ENCODE results near the gene KTN1.

The KTN1 gene, protein sequence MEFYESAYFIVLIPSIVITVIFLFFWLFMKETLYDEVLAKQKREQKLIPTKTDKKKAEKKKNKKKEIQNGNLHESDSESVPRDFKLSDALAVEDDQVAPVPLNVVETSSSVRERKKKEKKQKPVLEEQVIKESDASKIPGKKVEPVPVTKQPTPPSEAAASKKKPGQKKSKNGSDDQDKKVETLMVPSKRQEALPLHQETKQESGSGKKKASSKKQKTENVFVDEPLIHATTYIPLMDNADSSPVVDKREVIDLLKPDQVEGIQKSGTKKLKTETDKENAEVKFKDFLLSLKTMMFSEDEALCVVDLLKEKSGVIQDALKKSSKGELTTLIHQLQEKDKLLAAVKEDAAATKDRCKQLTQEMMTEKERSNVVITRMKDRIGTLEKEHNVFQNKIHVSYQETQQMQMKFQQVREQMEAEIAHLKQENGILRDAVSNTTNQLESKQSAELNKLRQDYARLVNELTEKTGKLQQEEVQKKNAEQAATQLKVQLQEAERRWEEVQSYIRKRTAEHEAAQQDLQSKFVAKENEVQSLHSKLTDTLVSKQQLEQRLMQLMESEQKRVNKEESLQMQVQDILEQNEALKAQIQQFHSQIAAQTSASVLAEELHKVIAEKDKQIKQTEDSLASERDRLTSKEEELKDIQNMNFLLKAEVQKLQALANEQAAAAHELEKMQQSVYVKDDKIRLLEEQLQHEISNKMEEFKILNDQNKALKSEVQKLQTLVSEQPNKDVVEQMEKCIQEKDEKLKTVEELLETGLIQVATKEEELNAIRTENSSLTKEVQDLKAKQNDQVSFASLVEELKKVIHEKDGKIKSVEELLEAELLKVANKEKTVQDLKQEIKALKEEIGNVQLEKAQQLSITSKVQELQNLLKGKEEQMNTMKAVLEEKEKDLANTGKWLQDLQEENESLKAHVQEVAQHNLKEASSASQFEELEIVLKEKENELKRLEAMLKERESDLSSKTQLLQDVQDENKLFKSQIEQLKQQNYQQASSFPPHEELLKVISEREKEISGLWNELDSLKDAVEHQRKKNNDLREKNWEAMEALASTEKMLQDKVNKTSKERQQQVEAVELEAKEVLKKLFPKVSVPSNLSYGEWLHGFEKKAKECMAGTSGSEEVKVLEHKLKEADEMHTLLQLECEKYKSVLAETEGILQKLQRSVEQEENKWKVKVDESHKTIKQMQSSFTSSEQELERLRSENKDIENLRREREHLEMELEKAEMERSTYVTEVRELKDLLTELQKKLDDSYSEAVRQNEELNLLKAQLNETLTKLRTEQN (N-terminal part only)

GRCh38 chr14:55579724-55580469, at the start of gene KTN1:
TSS of gene KTN1 (plus strand) at chr14:55580207. CDS start at chr14:55612049, 31,842 bp downstream.
- peak; percentile 71 for DNase-seq

- no peak for DNase-seq
These were observed 49.5 kb upstream of the KTN1 start for GRCh38 chr14:55530464-55530863.

DNA sequence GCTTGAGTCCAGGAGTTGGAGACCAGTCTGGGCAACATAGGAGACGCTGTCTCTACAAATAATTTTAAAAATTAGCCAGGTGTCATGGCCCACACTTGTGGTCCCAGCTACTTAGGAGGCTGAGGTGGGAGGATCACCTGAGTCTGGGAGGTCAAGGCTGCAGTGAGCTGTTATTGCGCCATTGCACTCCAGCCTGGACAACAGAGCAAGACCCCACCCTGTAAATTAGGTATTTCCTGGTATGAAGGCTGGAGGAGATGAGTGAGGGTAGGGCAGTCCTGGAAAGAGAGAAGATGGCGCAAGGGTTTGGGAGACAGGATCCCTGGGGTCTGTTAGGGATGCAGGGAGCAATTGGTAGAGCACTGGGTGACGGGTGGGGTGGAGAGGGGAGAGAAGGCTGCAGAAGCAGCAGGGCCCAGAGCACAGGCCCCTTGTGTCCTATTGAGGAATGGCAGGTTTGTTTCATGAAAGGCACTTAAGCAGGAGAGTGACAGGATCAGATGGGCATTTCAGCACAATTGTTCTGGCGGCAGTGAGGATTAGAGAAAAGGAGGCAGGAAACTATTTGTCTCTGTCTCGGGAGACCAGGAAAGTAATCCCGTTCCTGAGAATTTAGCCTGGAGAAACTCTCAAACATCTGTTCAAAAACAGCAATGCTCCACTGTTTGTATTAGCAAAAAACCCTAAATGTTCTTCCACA, 47.2 kb upstream of the KTN1 start:
- no peak for DNase-seq

- no peak for DNase-seq
These were observed 46.0 kb upstream of the KTN1 start for GRCh38 chr14:55533960-55534359.

DNA sequence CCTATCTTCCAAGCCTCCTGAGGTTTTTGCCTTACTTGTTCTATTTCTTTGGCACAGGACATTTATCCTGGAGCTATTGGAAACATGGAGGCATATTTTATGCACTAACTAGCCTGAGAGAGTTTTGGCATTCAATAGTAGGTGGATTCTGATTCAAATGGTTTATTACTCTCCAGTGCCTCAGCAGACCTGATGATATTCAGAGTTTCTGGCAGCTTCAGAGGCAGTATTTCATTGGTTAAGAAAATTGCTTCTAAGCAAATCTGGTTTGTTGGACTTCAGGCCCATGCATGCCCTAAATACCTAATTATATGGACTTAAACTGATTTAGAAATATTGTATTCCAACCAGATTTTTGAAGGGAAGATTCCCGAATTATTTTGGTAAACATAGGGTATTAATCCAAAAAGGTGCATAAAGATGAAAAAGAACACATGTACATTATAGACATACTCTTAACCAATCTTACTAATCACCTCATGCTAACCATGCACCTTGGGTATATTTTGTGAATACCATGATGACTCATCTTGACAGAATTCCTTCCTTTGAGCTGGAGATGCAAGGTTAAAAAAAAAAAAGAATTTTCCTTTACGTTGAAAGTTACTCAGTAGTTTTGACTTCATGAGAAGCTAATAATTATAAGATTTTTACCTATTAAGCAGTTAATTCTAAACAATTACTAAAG, 44.3 kb upstream of the KTN1 start:
- DNase-seq, result no peak

- DNase-seq, result no peak
These were observed 43.8 kb upstream of the KTN1 start for GRCh38 chr14:55536204-55536708.

DNA sequence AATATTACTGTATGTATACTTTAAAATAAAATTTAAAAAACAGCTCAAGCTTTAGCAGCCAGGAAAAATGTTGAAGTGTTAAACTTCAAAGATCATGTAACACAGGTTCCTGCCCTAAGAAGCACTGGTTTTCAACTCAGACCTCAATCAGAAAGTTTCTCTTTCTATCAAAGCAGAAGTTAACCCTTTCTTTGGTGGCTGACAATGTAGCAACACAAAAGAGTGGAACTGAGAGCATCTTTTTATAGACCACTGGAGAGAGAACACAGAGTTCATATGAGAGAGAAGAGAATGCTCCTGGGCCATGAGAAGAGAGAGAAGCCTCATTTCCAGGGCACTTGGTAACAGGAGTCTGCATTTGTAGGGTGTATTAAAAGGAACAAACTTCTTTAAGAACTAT, 42.2 kb upstream of the KTN1 start:
- no peak for DNase-seq

GRCh38 chr14:55539975-55540374, 40.0 kb upstream of the KTN1 start:
- DNase-seq, result no peak

GRCh38 chr14:55540847-55541773, 38.9 kb upstream of the KTN1 start:
- DNase-seq, result no peak

DNA sequence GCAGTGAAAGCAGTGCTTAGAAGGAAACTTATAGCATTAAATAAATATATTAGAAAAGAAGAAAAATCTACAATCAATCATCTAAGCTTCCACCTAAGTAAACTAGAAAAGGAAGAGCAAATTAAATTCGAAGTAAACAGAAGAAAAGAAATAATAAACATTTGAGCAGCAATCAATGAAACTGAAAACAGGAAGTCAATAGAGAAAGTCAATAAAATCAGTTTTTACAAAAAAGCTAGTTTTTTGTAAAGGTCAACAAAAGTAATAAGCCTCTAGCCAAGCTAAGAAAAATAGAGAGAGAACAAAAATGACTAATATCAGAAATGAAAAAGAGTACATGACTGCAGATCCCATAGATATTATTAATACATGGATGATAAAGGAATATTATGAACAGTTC, 34.2 kb upstream of the KTN1 start:
- DNase-seq, result no peak

GRCh38 chr14:55546212-55546874, 33.7 kb upstream of the KTN1 start:
- no peak for DNase-seq

- no peak for DNase-seq
These were observed 32.2 kb upstream of the KTN1 start for GRCh38 chr14:55547650-55548315.

GRCh38 chr14:55553791-55554190, 26.2 kb upstream of the KTN1 start:
- DNase-seq, result no peak

- peak; percentile 33 for DNase-seq
These were observed 22.9 kb upstream of the KTN1 start for GRCh38 chr14:55556929-55557623.

GRCh38 chr14:55562135-55562534, 17.9 kb upstream of the KTN1 start:
- no peak for DNase-seq

- no peak for DNase-seq
These were observed 11.4 kb upstream of the KTN1 start for GRCh38 chr14:55568618-55569017.

DNA sequence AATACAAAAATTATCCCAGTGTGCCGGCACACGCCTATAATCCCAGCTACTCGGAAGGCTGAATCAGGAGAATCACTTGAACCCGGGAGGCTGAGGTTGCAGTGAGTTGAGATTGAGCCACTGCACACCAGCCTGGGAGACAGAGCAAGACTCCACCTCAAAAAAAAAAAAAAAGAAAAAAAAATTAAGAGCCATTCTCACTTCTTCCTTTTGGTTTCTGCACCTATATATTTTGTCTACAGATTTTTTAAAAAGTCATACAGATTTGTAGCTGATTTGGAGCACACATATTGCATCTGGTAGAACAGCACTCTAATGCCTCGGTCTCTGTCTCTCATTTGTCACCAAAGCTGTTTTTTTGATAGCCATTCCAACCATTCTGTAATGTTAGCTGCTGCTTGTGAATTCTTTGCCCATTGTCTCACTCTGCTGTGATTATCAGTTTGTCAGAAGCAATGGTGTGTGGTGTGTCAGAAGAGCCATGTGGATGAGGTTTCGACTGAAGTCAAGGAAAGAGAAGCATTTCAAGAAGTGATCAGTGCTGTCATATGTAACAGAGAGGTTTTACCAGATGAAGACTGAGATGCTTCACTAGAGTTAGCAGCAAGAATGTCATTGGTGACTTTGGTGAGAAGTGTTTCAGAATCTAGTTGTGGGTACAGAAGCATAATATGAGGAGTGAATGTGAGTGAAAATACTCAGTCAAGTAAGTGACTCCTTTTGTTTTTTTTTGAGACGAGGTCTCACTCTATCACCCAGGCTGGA, 8.7 kb upstream of the KTN1 start:
- DNase-seq, result no peak

All from NCI-H774 (cell line).